GM12875 (cell line): ENCODE measurements around the gene BTBD2.

Experiments
- H3K4me3 ChIP-seq: one replicate; pipeline ENCODE4 v1.5.1; 2011; ENCODE audit warnings: low read depth, low read length, control low read depth
- TF ChIP-seq, protein P1 (sequence below): IDR thresholded peaks from 2 replicates; pipeline ENCODE4 v1.5.1; 2011; ENCODE audit warnings: low read depth, mild to moderate bottlenecking, control low read depth, inconsistent platforms, low read length, moderate library complexity, borderline replicate concordance; ENCODE audit not compliant: insufficient read depth

BTBD2 gene

GRCh38 chr19:2046046-2046907 lies 30.8 kb upstream of the BTBD2 start:
- H3K4me3 ChIP-seq: no peak overlapping the region
- TF ChIP-seq, protein P1, sequence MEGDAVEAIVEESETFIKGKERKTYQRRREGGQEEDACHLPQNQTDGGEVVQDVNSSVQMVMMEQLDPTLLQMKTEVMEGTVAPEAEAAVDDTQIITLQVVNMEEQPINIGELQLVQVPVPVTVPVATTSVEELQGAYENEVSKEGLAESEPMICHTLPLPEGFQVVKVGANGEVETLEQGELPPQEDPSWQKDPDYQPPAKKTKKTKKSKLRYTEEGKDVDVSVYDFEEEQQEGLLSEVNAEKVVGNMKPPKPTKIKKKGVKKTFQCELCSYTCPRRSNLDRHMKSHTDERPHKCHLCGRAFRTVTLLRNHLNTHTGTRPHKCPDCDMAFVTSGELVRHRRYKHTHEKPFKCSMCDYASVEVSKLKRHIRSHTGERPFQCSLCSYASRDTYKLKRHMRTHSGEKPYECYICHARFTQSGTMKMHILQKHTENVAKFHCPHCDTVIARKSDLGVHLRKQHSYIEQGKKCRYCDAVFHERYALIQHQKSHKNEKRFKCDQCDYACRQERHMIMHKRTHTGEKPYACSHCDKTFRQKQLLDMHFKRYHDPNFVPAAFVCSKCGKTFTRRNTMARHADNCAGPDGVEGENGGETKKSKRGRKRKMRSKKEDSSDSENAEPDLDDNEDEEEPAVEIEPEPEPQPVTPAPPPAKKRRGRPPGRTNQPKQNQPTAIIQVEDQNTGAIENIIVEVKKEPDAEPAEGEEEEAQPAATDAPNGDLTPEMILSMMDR: no peak

DNA sequence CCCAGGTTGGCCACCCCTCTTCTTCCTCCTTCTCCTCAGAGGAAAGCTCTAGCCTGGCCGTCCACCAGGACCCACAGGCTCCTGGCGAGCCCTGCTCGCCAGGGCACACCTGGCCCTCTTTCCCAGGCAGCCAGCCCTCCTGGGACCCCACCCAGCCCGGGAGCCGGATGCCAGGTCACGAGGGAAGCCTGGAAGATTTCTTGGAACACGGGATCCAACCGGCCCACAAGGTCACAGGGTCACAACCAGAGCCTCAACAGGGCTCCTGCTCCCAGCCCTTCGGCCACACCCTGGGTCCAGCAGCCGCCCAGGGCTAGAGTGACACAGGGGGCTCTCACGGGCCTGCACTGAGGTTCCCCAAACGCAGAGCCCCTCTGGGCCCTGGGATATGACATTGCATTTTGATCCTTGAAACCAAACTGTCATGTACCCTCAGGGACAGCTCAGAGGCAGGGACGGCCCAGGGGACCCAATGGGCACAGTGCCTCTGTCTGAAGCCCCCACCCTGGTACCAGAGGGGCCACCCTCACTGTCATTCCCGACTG lies 30.1 kb upstream of the BTBD2 start:
- H3K4me3 ChIP-seq: no peak overlapping the region
- TF ChIP-seq, protein P1: no peak

GRCh38 chr19:2044709-2045500 lies 29.4 kb upstream of the BTBD2 start:
- TF ChIP-seq, protein P1: no peak
- no peak overlapping the region for H3K4me3 ChIP-seq

DNA sequence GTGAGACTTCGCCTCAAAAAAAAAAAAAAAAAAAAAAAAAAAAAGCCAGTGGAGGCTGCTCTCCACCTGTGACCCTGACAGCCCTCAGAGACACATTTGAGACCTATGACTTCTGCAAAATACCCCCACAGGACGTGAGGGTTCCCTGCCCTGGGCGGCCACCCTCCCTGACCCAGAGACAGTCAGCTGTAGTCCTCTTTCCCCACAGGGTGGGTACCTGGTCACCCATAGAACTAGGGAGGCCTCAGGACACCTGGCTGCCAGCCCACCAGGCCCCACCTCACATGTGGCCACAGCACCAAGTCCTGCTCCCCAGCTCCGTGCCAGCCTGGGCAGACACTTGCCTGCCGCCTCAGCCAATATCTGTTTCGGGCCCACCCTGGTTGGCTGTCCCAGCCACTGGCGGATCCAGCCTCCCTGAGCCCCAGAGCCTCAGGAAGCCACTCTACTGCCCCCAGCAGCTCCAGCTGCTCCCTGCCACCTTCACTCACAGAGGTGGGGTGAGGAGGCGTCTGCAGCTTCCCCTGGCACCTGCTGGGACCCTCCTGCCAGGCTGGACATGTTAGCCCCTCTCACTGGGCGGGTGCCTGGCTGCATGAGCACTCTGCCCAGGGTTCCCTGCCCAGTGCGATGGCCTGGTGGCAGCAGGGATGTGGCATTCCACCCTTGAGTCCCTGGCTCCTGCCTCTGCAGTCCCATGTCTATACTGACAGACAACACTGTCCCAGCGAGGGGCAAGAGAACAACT lies 28.6 kb upstream of the BTBD2 start:
- TF ChIP-seq, protein P1: no peak
- no peak overlapping the region for H3K4me3 ChIP-seq

DNA sequence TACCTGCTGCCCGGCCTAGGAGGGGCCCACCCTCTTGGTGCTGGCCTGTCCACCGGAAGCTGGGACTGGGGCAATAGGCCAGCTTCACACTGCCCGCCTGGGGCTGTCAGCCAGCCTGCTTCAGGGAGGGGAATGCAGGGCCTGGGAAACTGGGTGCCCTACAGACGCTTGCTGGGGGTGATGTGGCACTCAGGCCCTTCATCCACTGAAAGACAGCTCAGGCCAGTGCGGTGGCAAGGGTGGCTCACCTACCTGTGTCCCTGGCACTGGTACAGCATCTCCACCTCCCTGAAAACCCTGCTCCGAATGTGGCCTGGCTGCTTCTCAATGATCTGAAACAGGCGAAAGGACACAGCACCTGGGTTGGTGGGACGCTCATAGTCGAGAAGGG lies 27.7 kb upstream of the BTBD2 start:
- H3K4me3 ChIP-seq: no peak overlapping the region
- TF ChIP-seq, protein P1: no peak

DNA sequence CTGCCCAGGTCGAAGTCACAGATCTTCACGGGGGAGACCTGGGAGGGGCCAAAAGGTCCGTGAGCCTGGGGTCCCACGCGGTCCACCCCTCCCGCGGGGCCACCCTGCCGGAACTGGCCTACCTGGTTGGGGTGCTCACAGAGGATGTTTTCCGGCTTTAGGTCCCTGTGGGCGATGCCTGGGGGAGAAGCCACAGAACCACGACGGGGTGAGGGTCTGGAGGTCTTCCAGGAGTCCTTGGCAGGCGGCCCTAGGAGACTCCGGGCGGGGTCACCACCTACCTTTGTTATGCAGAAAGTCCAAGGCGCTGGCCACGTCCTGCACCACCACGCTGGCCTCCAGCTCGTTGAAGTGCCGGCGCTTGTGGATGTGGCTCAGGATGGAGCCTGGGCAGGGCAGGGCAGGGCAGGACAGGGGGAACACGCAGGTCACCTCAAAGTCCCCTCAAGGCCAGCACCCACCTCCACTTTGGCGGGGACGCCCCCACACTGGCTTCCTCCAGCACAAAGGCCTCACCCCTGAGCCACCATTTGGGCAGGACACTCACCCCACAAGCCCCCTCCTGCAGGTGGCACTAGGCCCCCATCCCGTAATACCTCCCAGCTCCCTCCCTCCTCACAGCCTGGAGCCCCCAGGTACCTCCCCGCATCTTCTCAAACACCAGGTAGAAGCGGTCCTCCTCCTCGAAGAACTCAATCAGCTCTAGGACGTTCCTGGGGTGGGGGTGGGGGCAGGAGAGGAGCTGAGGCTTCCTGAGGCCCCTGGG lies 27.2 kb upstream of the BTBD2 start:
- H3K4me3 ChIP-seq: peak overlapping the region; percentile 52

More for the DNA sequence above, 27.2 kb upstream of the BTBD2 start:
- TF ChIP-seq, protein P1: no peak
